ENCODE data around the gene CCSAP.
"Not testable (repeated sequence)": the region's sequence is repeated elsewhere in the genome, so short reads cannot be mapped to it uniquely, and the experiment has no call there.

CCSAP gene

DNA sequence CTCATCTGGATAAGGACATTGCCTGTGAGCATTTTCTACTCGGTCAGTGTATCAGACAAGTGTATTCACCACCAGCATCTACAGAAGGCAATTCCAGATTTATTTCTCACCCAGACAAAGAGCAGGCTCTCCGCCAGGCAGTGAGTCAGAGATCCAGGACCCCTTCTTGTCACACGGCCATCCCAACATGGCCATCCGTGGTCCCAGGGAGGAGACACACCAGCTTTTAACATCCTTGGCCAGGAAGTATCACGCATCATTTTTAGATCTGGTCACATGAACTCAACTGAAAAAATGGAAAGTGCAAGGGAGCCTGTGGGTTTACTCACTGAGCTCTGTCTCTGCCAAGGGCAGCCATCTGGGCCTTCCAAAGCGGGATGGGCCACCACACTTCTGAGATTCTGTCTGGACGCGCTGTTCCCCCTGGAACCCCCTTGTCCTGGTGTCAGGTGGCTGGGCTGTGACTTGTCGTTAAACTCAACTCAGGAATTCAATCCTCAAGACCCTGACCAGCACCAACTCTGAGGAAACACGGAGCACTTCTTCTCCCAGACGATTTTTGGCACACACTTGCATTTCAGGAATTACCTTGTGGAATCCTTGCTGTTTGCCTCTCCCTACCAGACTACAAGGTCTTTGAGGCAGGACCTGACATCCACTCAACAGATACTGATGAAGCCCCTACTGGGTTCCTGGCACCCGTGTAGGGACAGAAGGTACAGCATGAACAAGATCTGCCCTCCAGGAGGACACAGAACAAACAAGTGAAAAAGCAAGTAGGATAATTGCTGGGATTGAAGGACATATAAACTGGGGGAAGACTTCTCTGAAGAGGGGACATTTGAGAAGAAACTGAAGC lies 21.6 kb upstream of the CCSAP start:
- DNase-seq (ENCODE audit: low spot score) = no peak

DNA sequence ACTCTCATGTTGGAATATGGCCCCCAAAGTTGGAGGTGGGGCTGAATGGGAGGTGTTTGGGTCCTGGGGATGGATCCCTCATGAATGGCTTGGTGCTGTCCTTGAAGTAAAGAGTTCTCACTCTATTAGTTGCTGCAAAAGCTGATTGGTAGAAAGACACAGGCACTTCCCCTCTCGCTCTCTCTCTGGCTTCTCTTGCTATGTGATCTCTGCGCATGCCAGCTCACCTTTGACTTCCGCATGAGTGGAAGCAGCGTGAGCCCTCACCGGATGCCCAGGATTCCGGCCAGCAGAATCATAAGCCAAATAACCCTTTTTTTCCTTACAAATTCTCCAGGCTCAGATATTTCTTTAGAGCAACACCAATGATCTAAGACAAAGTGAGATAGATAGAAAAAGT lies 20.9 kb upstream of the CCSAP start:
- DNase-seq (ENCODE audit: low spot score) = no peak

DNA sequence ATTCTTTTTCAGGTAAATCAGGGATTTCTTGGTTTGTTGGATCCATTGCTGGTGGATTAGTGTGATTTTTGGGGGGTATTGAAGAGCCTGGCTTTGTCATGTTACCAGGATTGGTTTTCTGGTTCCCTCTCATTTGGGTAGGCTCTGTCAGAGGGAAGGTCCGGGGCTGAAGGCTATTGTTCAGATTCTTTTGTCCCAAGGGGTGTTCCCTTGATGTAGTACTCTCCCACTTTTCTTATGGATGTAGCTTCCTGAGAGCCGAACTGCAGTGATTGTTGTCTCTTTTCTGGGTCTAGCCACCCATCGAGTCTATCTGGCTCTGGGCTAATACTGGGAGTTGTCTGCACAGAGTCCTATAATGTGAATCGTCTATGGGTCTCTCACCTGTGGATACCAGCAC lies 17.6 kb upstream of the CCSAP start:
- no peak for DNase-seq (ENCODE audit: low spot score)

DNA sequence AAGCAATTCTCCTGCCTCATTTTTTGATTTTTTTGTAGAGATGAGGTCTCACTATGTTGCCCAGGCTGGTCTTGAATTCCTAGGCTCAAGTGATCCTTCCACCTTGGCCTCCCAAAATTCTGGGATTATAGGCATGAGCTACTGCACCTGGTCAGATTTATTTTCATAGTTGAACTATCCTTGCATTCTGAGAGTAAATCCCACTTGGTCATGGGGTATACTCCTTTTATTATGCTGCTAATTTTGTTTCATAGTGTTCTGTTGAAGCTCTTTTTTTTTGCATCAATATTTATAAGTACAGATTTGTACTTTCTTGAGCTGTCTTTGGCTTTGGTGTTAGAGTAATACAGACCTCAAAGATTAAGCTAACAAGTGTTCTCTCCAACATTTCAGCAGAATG lies 12.8 kb upstream of the CCSAP start:
- DNase-seq (ENCODE audit: low spot score) = no peak

DNA sequence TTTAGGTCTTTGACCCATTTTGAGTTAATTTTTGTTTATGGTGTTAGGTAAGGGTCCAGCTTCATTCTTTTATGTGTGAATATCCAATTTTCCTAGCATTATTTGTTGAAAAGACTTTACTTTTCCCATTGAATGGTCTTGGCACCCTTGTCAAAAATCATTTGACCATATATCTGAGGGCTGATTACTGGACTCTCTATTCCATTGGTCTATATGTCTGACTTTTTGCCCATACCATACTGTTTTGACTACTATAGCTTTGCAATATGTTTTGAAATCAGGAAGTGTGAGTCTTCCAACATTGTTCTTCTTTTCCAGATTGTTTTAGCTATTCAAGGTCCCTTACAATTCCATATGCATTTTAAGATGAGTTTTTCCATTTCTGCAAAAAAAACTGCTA lies 11.4 kb upstream of the CCSAP start:
- DNase-seq (ENCODE audit: low spot score) = no peak

DNA sequence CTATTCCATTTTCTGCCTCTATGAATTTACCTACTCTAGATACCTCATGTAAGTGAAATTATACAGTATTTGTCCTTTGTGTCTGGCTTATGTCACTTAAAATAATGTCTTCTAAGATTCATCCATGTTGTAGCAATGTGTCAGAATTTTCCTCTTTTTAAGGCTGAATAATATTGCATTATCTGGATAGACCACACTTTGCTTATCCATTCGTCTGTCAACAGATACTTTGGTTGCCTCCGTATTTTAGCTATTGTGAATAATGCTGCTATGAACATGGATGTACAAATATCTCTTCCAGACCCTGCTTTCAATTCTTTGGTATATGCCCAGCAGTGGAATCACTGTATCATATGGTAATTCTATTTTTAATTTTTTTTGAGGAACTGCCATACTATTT lies 10.1 kb upstream of the CCSAP start:
- DNase-seq (ENCODE audit: low spot score) = no peak

DNA sequence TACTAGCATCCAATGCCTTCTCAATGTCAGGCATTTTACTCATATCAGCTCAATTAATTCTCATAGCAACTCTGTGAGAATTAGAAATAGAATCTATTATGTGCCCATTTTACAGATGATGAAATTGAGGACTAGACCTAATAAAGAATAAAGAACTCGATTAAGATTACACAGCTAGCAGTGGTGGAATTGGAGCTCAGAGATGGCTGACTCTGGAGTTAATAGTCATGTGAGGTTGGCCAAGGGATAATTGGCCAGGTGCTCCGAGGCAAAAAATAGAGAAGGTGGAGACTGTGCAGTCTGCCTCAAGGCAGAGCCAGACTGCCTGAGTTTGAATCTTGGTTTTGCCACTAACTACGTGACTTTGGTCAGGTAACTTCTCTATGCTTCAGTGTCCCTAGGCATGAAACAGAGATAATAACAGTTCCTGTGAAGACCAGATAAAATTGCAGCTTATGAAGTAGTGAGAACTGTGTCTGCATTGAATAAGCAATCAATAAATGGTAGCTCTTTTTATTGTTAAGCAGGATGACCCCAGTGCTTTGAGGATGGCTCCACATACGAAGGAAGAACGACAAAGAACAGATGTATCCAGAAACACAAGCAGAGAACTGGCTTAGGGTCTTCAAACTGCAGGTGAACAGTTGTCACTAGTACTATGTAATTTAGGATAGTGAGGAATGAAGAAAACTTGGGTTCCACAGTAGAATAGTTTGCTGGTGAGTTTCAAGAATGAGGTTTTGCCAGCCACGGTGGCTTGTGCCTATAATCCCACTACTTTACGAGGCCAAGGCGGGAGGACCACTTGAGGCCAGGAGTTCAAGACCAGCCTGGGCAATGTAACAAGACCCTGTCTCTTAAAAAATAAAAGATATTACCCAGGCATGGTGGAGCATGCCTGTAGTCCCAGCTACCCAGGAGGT lies 6.9 kb upstream of the CCSAP start:
- no peak for DNase-seq (ENCODE audit: low spot score)

DNA sequence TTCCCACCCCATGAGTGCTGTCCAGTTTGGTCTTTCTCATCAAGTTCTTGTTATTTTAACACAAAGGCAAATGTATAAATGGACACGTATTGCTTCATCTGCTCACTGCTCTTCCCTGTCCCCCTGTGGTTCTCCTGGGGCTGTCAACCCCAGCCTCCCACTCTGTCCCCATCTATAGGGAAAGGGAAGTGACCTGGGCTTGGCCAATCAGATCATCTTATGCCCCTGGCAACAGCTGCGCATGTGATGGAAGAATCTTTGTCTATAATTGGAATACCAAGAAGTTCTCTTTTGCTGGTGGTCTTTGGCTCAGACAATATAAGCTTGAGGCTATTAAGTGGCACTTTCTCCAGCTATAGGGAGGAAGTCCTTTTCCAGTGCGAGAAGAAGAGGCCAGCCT lies 4.7 kb upstream of the CCSAP start:
- DNase-seq (ENCODE audit: low spot score) = no peak

DNA sequence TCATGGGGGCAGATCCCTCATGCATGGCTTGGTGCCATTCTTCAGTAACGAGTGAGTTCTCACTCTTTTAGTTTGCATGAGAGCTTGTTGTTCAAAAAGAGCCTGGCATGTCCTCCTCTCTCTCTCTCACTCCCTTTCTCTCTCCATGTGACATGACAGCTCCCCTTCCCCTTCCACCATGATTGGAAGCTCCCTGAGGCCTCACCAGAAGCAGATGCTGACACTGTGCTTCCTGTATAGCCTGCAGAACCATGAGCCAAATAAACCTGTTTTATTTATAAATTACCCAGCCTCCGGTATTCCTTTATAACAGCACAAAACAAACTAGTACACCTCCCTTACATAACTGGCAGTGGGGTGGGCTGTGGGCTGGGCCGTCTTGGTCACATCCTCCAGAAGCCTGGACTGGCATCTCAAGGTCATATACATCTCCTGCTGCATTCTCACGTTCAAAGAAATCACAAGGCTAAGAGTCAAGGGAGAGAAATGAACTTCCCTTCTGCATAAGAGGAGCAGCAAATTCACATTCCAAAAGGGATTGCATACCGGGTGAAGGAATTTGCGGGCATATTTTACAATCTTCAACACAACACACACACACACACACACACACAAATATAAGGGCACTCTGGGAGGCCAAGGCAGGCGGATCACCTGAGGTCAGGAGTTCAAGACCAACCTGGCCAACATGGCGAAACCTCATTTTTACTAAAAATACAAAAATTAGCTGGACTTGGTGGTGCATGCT lies 2.3 kb upstream of the CCSAP start:
- DNase-seq (ENCODE audit: low spot score) = no peak

DNA sequence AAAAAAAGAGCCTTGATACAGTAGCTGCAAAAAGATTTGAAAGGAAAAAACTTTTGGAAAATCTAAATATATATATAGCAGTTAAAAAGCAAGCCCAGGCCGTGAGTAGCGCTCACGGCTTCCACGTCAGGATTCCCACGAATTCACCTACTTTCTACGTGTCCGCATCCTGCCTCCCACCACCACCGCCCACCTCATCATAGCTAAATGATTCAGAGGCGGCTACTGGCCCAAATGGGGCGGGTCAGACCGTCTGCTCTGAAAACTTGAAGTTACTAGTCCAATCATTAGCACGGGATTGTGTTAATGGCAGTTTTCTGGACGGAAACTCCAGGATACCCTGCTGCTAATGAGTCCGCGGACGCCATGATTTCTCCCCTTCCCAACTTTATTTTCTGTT lies 1.3 kb upstream of the CCSAP start:
- no peak for DNase-seq (ENCODE audit: low spot score)

DNA sequence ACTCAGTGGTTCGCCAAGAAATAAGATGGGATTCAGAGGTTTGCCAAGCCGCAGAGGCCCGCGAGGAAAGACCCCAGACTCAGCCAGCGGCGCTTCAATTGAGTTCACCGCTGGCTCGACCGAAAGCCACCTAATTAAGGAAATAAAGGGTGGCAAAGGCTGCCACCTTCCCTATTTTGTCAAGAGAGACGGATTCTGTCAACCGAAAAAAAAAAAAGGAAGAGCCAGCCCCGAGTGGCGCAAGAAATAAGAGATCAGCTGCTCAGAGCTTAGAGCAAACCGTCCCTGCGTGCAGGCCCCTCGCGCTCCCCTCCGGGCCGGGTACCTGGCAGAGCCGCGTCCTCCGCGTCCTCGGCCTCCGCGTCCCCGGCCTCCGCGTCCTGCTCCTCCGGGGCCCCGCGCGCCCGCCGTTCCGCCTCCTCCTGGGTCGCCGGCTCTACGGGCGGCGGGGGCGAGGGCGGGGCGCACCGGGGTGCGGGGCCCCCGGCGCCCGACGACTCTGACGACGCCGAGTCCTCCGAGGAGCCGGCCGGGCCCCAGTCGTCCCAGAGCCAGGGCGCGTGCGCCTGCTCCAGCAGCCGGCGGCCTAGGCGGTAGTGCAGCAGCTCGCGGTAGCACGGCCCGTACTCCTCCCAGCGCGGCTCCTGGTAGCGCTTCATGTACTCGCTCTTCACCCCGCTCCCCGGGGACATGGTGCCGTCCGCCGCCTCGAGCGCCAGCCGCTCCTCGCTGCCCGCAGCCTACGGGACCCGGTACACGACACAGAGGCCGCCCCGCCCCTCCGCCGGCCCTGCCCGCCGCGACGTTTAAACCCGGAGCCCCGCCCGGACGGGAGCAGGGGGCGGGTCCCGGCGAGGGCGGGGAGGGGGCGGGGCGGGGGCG lies 832 bp downstream of the CCSAP start:
- DNase-seq (ENCODE audit: low spot score) = peak; percentile 95

DNA sequence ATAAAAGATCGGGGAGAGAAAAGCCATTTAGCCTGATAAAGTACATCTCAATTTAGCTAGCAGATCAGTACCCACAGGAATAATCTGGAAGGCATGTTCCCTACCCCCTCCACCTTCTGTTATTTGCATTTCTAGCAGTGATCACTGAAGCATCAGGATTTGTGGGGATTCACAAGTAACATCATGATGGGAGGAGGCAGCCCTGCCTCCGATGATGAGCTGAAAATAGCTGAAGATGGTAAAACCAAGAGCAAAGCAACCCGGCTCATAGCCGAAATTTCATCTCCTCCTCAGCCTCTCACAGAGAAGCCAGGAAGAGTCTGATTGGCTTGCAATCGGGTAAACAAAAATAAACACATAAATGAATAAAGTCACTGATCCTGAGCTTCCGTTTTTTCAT lies 2.4 kb downstream of the CCSAP start:
- DNase-seq (ENCODE audit: low spot score) = no peak

DNA sequence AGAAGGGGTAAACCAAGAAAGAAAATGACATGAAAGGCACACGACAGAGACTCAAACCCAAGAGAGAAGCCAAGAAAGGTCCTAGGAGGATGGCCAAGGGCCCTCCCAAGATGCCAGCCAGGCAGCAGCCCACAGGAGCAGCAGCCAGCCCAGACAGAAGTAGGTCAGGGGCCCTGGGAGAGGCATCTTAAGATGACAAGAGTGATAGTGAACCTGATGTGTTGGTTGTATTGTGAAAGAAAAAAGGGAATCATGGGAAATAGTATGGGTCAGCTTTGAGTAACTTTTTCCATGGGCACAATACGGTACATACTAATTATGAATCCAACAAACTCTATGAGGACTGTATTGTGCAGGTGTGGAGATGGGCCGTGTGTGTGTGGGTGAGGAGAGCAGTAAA lies 3.3 kb downstream of the CCSAP start:
- no peak for DNase-seq (ENCODE audit: low spot score)

DNA sequence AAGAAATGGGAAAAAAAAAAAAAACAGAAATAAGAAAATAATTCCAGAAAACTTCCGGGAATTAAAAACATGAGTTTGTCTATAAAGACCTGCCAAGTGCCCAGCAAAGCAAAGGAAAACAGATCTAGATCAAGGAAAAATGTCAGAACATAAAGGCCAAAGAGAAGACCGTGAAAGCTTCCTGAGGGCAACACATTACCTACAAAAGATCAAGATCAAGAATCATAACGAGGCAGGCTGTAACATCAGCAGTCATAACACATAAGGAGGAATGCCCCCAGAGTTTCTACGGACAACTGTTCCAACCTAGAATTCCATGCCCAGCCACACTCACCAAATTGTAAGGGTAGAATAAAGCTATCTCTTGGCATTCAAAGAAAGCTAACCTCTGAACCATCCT lies 3.8 kb downstream of the CCSAP start:
- DNase-seq (ENCODE audit: low spot score) = no peak

DNA sequence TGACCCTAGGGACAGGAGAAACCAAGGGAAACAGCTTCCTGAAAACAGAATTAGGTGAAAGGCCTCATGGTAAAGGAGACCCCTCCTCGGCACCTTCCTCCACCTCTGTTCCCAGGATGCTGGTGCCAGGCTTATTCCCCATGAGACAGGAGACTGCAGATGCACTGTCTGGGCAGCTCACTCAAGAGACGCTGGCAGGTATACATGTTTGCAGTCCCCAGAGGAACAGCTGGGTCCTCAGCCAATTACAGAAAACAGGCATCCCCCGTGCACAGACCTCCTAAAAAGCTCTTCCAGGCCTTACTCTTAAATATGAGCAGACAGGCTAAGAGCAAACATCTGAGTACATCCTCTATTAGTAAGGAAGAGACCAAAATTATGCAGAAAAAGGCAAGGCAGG lies 6.5 kb downstream of the CCSAP start:
- no peak for DNase-seq (ENCODE audit: low spot score)

DNA sequence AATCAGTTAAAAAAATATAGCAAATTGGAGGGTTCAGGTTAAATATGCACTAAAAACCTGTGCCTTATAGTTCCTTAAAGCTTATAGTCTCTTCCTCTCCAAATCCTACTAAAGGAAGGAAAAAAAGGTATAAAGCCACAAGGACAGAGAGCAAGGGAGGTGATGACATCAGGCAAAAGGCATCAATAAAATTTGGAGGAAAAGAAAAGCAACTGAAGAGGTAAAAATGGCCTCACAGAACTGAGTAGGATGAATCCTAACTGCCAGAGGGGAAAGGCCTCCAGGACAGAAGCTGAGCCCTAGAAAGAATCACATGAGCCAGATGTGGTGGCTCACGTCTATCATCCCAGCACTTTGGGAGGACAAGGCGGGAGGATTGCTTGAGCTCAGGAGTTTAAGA lies 8.1 kb downstream of the CCSAP start:
- DNase-seq (ENCODE audit: low spot score) = no peak

DNA sequence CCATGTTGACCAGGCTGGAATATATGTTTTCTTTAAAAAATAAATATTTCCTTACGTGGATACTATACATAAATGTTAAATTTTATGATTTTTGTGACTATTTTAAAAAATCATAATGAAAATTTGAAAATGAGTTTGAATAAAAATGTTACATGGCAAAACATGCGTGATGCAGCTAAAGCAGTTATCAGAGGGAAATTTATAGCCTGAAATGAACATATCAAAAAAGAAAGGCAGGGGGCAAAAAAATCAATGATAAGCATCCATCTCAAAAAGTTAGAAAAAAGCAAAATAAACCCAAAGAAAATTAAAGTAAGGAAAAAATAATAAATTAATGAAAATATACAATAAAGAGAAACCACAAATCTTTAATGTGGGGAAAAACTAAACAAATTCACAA lies 8.6 kb downstream of the CCSAP start:
- DNase-seq (ENCODE audit: low spot score) = no peak

DNA sequence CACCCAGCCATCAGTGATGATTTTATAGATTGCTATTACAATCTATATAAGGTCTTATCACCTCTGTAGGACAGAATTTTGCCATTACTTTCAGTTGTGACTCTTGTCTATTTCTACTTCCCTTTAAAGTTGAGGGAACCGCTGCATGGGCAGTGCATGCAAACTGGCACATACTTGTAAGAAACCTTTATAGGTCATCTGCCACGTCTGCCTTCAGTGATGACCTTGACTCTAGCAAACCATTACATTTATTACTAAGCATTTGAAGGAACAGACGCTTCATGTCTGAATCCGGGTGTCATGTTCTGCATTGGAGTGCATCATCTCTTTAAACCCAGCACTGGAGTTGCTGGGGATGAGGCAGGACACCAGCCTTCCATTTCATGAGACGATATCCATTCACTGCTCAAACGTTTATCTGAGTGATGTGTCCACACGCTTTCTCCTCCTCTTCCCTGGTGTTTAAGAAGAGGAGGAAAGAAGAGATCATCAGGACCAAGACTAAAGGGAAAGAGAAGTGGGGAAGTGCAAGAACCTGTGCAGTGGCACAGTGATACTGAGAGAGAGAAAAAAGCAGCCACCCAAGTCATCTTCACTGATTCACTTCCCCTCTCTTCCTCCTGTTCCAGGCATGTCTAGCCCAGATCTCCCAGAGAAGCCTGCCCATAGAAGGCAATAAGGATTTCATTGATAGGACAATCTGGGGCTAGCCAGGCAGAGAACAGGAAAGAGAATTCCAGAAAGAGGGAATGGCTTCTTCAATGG lies 14.1 kb downstream of the CCSAP start:
- no peak for DNase-seq (ENCODE audit: low spot score)

DNA sequence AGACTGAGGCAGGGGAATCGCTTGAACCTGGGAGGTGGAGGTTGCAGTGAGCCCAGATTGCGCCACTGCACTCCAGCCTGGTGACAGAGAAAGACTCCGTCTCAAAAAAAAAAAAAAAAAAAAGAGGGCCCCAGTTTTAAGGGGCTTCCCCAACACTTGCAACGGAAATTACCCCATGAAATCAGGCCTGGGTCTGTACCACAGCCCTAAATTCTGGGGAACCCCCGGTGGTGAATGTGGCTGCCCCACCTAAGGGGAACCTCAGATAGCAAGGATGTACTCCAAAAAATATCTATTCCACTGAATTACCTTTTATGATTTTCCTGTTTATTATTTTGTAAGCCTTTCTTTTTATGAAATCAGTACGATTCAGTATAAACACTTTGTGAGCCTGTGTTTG lies 15.1 kb downstream of the CCSAP start:
- not testable (repeated sequence) for DNase-seq (ENCODE audit: low spot score)

DNA sequence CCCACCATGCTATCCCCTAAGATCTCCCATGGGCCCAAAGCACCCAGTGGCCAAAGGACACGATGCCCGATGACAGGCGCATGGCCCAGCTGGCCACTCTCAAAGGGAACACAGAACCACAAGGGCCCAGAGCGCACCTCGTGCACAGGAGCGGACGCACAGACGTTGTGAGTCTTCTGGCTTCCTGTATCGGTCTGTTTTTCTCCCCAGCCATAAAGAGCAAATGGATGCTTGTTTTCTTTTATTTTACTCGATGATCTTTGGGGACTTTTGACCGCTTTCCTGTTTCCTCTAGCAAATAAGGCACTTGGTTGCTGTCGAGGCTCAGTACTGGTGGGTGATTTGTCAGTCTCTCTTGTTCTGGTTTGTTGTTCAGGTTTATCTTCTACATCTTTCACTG lies 16.2 kb downstream of the CCSAP start:
- no peak for DNase-seq (ENCODE audit: low spot score)
